Raji (cell line): ENCODE data around the gene LRRC71.

Experiments
- POLR2A ChIP-seq: IDR thresholded peaks from 2 replicates; pipeline ENCODE4 v1.6.1; 2011; ENCODE audit warnings: low read depth, low read length, control low read depth; ENCODE audit not compliant: insufficient read depth

Gene LRRC71

GRCh38 chr1:156942176-156942575 lies 21.7 kb downstream of the LRRC71 start:
- no peak for TF ChIP-seq POLR2A

GRCh38 chr1:156942576-156942975 lies 22.1 kb downstream of the LRRC71 start:
- no peak for TF ChIP-seq POLR2A

GRCh38 chr1:156943756-156944155 lies 23.3 kb downstream of the LRRC71 start:
- TF ChIP-seq POLR2A = no peak

GRCh38 chr1:156944268-156944667 lies 23.8 kb downstream of the LRRC71 start:
- no peak for TF ChIP-seq POLR2A

- TF ChIP-seq POLR2A = no peak
These were observed 24.4 kb downstream of the LRRC71 start for GRCh38 chr1:156944848-156945247.

- no peak for TF ChIP-seq POLR2A
These were observed 25.6 kb downstream of the LRRC71 start for GRCh38 chr1:156945881-156946661.

- TF ChIP-seq POLR2A = no peak
These were observed 26.7 kb downstream of the LRRC71 start for GRCh38 chr1:156947127-156947526.

- no peak for TF ChIP-seq POLR2A
These were observed 27.5 kb downstream of the LRRC71 start for GRCh38 chr1:156947818-156948525.

GRCh38 chr1:156948708-156949107 lies 28.3 kb downstream of the LRRC71 start:
- TF ChIP-seq POLR2A = no peak

GRCh38 chr1:156949127-156949526 lies 28.7 kb downstream of the LRRC71 start:
- TF ChIP-seq POLR2A = no peak

GRCh38 chr1:156951371-156951770 lies 30.9 kb downstream of the LRRC71 start:
- TF ChIP-seq POLR2A = no peak

- no peak for TF ChIP-seq POLR2A
These were observed 33.1 kb downstream of the LRRC71 start for GRCh38 chr1:156953571-156953970.

GRCh38 chr1:156956333-156956732 lies 35.9 kb downstream of the LRRC71 start:
- no peak for TF ChIP-seq POLR2A

GRCh38 chr1:156957634-156958033 lies 37.2 kb downstream of the LRRC71 start:
- TF ChIP-seq POLR2A = no peak

- no peak for TF ChIP-seq POLR2A
These were observed 37.8 kb downstream of the LRRC71 start for GRCh38 chr1:156958247-156958714.

- TF ChIP-seq POLR2A = no peak
These were observed 39.0 kb downstream of the LRRC71 start for GRCh38 chr1:156959414-156959813.

- TF ChIP-seq POLR2A = no peak
These were observed 39.5 kb downstream of the LRRC71 start for GRCh38 chr1:156959925-156960324.

- no peak for TF ChIP-seq POLR2A
These were observed 41.3 kb downstream of the LRRC71 start for GRCh38 chr1:156961709-156962108.
